Aorta (tissue), 5 donors: ENCODE measurements around the gene ZNF678. TPM values are rescaled to one million over a fixed set of nuclear protein-coding genes. Genes with fewer than 3 reads are reported as not detected.

Experiments used
- ATAC-seq: fragments of 200-7000 bp; cut with Tn5 transposase; one replicate; pipeline ENCODE4 v1.9.1; 2022; ENCODE audit warnings: moderate library complexity; ENCODE audit not compliant: low FRiP score
- DNase-seq, 2 donors: peaks; one replicate each; pipeline ENCODE4 v3.0.0-alpha.2; 2020
- H3K27ac ChIP-seq, 2 donors: one replicate each; pipeline ENCODE4 v1.5.1; 2013; ENCODE audit warnings: low read length in 2 of 2, mild to moderate bottlenecking in 2 of 2, moderate library complexity in 2 of 2, control low read depth in 1 of 2, inconsistent platforms in 1 of 2, low read depth in 1 of 2
- H3K27me3 ChIP-seq, 2 donors: one replicate each; pipeline ENCODE4 v1.6.1; 2013; ENCODE audit warnings: control low read depth in 1 of 2, low read length in 1 of 2, mild to moderate bottlenecking in 1 of 2, moderate library complexity in 1 of 2; ENCODE audit not compliant: insufficient read depth in 2 of 2, control insufficient read depth in 1 of 2
- H3K36me3 ChIP-seq, 2 donors: one replicate each; pipeline ENCODE4 v1.6.1; 2013; ENCODE audit warnings: control low read depth in 1 of 2, low read length in 1 of 2, mild to moderate bottlenecking in 1 of 2; ENCODE audit not compliant: insufficient read depth in 2 of 2, control insufficient read depth in 1 of 2
- H3K4me1 ChIP-seq, 2 donors: one replicate each; pipeline ENCODE4 v1.6.1; 2013; ENCODE audit warnings: low read length in 2 of 2, control low read depth in 1 of 2, mild to moderate bottlenecking in 1 of 2, moderate library complexity in 1 of 2; ENCODE audit not compliant: insufficient read depth in 2 of 2, control insufficient read depth in 1 of 2
- H3K4me3 ChIP-seq, 2 donors: one replicate each; pipeline ENCODE4 v1.5.1; 2013; ENCODE audit warnings: low read length in 2 of 2, control low read depth in 1 of 2, mild to moderate bottlenecking in 1 of 2
- H3K9me3 ChIP-seq: one replicate; pipeline ENCODE4 v1.6.1; 2013; ENCODE audit warnings: mild to moderate bottlenecking, low read length; ENCODE audit not compliant: control insufficient read depth
- WGBS, 2 donors: extraction: QIAGEN DNeasy Blood & Tissue Kit; methylation state at CpG; one replicate each; pipeline ENCODE4 v1.1.7; 2013; 5-methylcytosine and 5-hydroxymethylcytosine counted together
- intact Hi-C, 2 donors: fragments of 100-400 bp; cut with DNase I; formaldehyde crosslinking; loops; one replicate each; pipeline versions ENCODE4 v1.14.2 to v1.15.0; 2022
- long read RNA-seq, 2 donors: library from polyadenylated mRNA; unstranded; transcript quantifications; one replicate each; pipeline ENCODE4 v2.0.0, GENCODE V29; 2020 to 2021
- polyA plus RNA-seq, 2 donors: library from polyadenylated mRNA; stranded (reverse); fragments of 200-250 nt; gene quantifications; one replicate each; pipeline ENCODE4 v1.2.3, GENCODE V29; 2013
- total RNA-seq, 2 donors: library from RNA; stranded (reverse); fragmentation: NEBNext Ultra II Directional; extraction: Animal tissue kit (Norgen Biotek cat#: 25700); gene quantifications; one replicate each; pipeline ENCODE4 v1.2.1, GENCODE V29; 2021
- donor health status: healthy with polysubstance abuse.
- donor health status: Bipolar disorder and iron deficiency.
- donor health status: DM: no; HTN: no; CAD: no.
- donor health status: DM: no; HTN: no; CAD: no.
- donor health status: DM: yes; HTN: yes; CAD: no.

Gene ZNF678
- total RNA-seq (1 to 10 TPM; 7.2 to 9.7 TPM), polyA plus RNA-seq (1 to 10 TPM; 1.8 to 2.8 TPM)
- long read RNA-seq, donor 1, partial matches to known transcripts = 0 of 2 reads
- long read RNA-seq, donor 1, other reads (novel, unspliced or antisense) = 2 of 2 reads
- long read RNA-seq, donor 2, partial matches to known transcripts = 0 of 2 reads
- long read RNA-seq, donor 2, other reads (novel, unspliced or antisense) = 2 of 2 reads

GRCh38 chr1:227563324-227564201 lies at the start of gene ZNF678:
ZNF678 (plus strand) TSS chr1:227563556; CDS start chr1:227650992, 87,436 bp downstream.
- peak; percentile 92 for ATAC-seq
- WGBS, 2 donors = 0 to 1% methylated on average over 39 of the region's 39 CpGs
- Histone ChIP-seq H3K9me3 (no peaks in the 10 kb centered on the region), H3K27me3 (no peaks in the 10 kb centered on the region), H3K27ac (peak within 1 kb of the TSS; percentile 67 to 77), H3K4me3 (peak within 1 kb of the TSS; percentile 71 to 86), H3K4me1 (no peaks in the 10 kb centered on the region), H3K36me3 (no peaks in the 10 kb centered on the region)
- DNase-seq = peak; percentile 94 to 95
- intact Hi-C loops = loop anchor here in 1 of 2 donors (5.0 kb wide), 1 partner anchor 169 kb away; no protein-coding TSS in a partner anchor

- Histone ChIP-seq H3K27me3 (no peaks in the 10 kb centered on the region), H3K4me1 (no peaks in the 10 kb centered on the region), H3K36me3 (no peaks in the 10 kb centered on the region), H3K27ac (no peak overlapping the region), H3K4me3 (no peak overlapping the region), H3K9me3 (no peaks in the 10 kb centered on the region)
- 81 to 82% methylated on average over 4 of the region's 4 CpGs for WGBS, 2 donors
- ATAC-seq (no peak), DNase-seq (no peak)
- intact Hi-C loops = no loop called here
Measured at GRCh38 chr1:227518876-227519275, 44.5 kb upstream of the ZNF678 start.

GRCh38 chr1:227521782-227522181 lies 41.6 kb upstream of the ZNF678 start:
- no peak overlapping the region for H3K4me3 ChIP-seq
- H3K4me1 ChIP-seq = no peaks in the 10 kb centered on the region
- H3K27ac ChIP-seq = no peak overlapping the region
- DNase-seq = no peak
- H3K9me3 ChIP-seq = no peaks in the 10 kb centered on the region
- H3K27me3 ChIP-seq = no peaks in the 10 kb centered on the region
- intact Hi-C loops = no loop called here
- H3K36me3 ChIP-seq = no peaks in the 10 kb centered on the region
- 78 to 79% methylated on average over 11 of the region's 11 CpGs for WGBS, 2 donors
- ATAC-seq = no peak

GRCh38 chr1:227526524-227526923 lies 36.8 kb upstream of the ZNF678 start:
- Histone ChIP-seq H3K27me3 (no peaks in the 10 kb centered on the region), H3K36me3 (no peaks in the 10 kb centered on the region), H3K27ac (no peak overlapping the region), H3K4me1 (no peaks in the 10 kb centered on the region), H3K9me3 (peaks cover 1% of the 10 kb centered on the region), H3K4me3 (no peak overlapping the region)
- ATAC-seq (no peak), DNase-seq (no peak)
- intact Hi-C loops = no loop called here
- WGBS, 2 donors = 94 to 96% methylated on average over 2 of the region's 2 CpGs

GRCh38 chr1:227532019-227532619 lies 31.2 kb upstream of the ZNF678 start:
- H3K27ac ChIP-seq = no peak overlapping the region
- no peak overlapping the region for H3K4me3 ChIP-seq
- ATAC-seq (no peak), DNase-seq (peak; percentile 23 to 43)
- intact Hi-C loops = no loop called here
- 98 to 99% methylated on average over 3 of the region's 3 CpGs for WGBS, 2 donors
- peaks cover 12% of the 10 kb centered on the region for H3K9me3 ChIP-seq
- H3K4me1 ChIP-seq = no peaks in the 10 kb centered on the region
- H3K27me3 ChIP-seq = no peaks in the 10 kb centered on the region
- H3K36me3 ChIP-seq = peaks cover 0 to 2% of the 10 kb centered on the region in 2 donors

- Histone ChIP-seq H3K27me3 (no peaks in the 10 kb centered on the region), H3K4me1 (no peaks in the 10 kb centered on the region), H3K36me3 (peaks cover 0 to 2% of the 10 kb centered on the region in 2 donors), H3K27ac (no peak overlapping the region), H3K4me3 (no peak overlapping the region), H3K9me3 (peaks cover 4% of the 10 kb centered on the region)
- ATAC-seq (no peak), DNase-seq (peak; percentile 30 to 57)
- WGBS, 2 donors = 91 to 94% methylated on average over 5 of the region's 5 CpGs
- intact Hi-C loops = loop anchor here in 1 of 2 donors (5.0 kb wide), 1 partner anchor 192 kb away; no protein-coding TSS in a partner anchor
Measured at GRCh38 chr1:227540170-227541098, 22.9 kb upstream of the ZNF678 start.

GRCh38 chr1:227541129-227541528 lies 22.2 kb upstream of the ZNF678 start:
- H3K36me3 ChIP-seq = peaks cover 0 to 2% of the 10 kb centered on the region in 2 donors
- H3K27me3 ChIP-seq = no peaks in the 10 kb centered on the region
- DNase-seq (peak in 1 of 2 donors; percentile 70), ATAC-seq (no peak)
- intact Hi-C loops = loop anchor here in 1 of 2 donors (5.0 kb wide), 1 partner anchor 191 kb away; no protein-coding TSS in a partner anchor
- H3K4me3 ChIP-seq = no peak overlapping the region
- peaks cover 4% of the 10 kb centered on the region for H3K9me3 ChIP-seq
- no peak overlapping the region for H3K27ac ChIP-seq
- 93 to 94% methylated on average over 5 of the region's 5 CpGs for WGBS, 2 donors
- no peaks in the 10 kb centered on the region for H3K4me1 ChIP-seq

GRCh38 chr1:227541796-227542152 lies 21.6 kb upstream of the ZNF678 start:
- H3K9me3 ChIP-seq = peaks cover 4% of the 10 kb centered on the region
- no peak overlapping the region for H3K27ac ChIP-seq
- H3K4me1 ChIP-seq = no peaks in the 10 kb centered on the region
- WGBS, 2 donors = 5 to 11% methylated on average over 32 of the region's 32 CpGs
- H3K27me3 ChIP-seq = no peaks in the 10 kb centered on the region
- ATAC-seq = peak; percentile 58
- intact Hi-C loops = loop anchor here in 1 of 2 donors (5.0 kb wide), 1 partner anchor 191 kb away; no protein-coding TSS in a partner anchor
- H3K36me3 ChIP-seq = peaks cover 0 to 2% of the 10 kb centered on the region in 2 donors
- peak in 1 of 2 donors; percentile 55 for DNase-seq
- peak overlapping the region; percentile 50 to 75 for H3K4me3 ChIP-seq
